Kidney (tissue), 14 donors: ENCODE measurements around the gene PLCH1. TPM values are rescaled to one million over a fixed set of nuclear protein-coding genes. Genes with fewer than 3 reads are reported as not detected.

Experiments used
- DNase-seq, 5 donors: peaks; one replicate each; pipeline ENCODE4 v3.0.0-alpha.2; 2013 to 2020
- FAIRE-seq: peaks from 2 replicates; lab custom pipeline; 2012; peaks lifted over from hg19 to GRCh38; lab: Jason Lieb, UNC
- H3K27ac ChIP-seq, 2 donors: one replicate each; pipeline ENCODE4 v1.7.0; 2013; ENCODE audit warnings: low read depth in 2 of 2, low read length in 2 of 2, inconsistent platforms in 1 of 2
- H3K27me3 ChIP-seq: one replicate; pipeline ENCODE4 v1.7.1; 2013; ENCODE audit warnings: low read length, inconsistent platforms; ENCODE audit not compliant: control insufficient read depth, insufficient read depth
- H3K36me3 ChIP-seq, 3 donors: one replicate each; pipeline versions ENCODE4 v1.7.0 to v1.7.1; 2013; ENCODE audit warnings: low read length in 3 of 3, control low read depth in 1 of 3, inconsistent platforms in 1 of 3; ENCODE audit not compliant: insufficient read depth in 3 of 3, control insufficient read depth in 2 of 3
- H3K4me1 ChIP-seq, 3 donors: one replicate each; pipeline versions ENCODE4 v1.7.0 to v1.7.1; 2013; ENCODE audit warnings: low read length in 3 of 3, inconsistent platforms in 1 of 3, low read depth in 1 of 3; ENCODE audit not compliant: control insufficient read depth in 2 of 3, insufficient read depth in 2 of 3
- H3K4me3 ChIP-seq, 3 donors: one replicate each; pipeline versions ENCODE4 v1.7.0 to v1.8.1; 2013; ENCODE audit warnings: low read length in 3 of 3, control low read depth in 1 of 3, inconsistent platforms in 1 of 3
- H3K9ac ChIP-seq, 3 donors: one replicate each; pipeline versions ENCODE4 v1.7.0 to v1.7.1; 2013; ENCODE audit warnings: low read length in 3 of 3, control low read depth in 1 of 3, inconsistent platforms in 1 of 3
- H3K9me3 ChIP-seq, 3 donors: one replicate each; pipeline versions ENCODE4 v1.7.0 to v1.7.1; 2013; ENCODE audit warnings: low read length in 3 of 3, control low read depth in 1 of 3, inconsistent platforms in 1 of 3; ENCODE audit not compliant: control insufficient read depth in 2 of 3, insufficient read depth in 1 of 3
- intact Hi-C: fragments of 100-400 bp; cut with DNase I; formaldehyde crosslinking; loops from one replicate; pipeline ENCODE4 v1.11.1; 2022
- polyA plus RNA-seq: library from polyadenylated mRNA; stranded (reverse); fragments of 350-450 nt; fragmentation: Illumina TruSeq; extraction: RNeasy Lipid Tissue Mini Kit (QIAGEN cat#74804); gene quantifications from one replicate; pipeline ENCODE4 v1.2.3, GENCODE V29; 2014; ENCODE audit warnings: low read depth, low replicate concordance; ENCODE audit not compliant: insufficient read depth
- total RNA-seq: library from RNA; stranded (reverse); fragmentation: NEBNext Ultra II Directional; extraction: Animal tissue kit (Norgen Biotek cat#: 25700); gene quantifications from one replicate; pipeline ENCODE4 v1.2.1, GENCODE V29; 2021
- TF ChIP-seq, protein P1 (sequence below): IDR thresholded peaks from 3 replicates; pipeline ENCODE4 v1.5.1; 2012; ENCODE audit warnings: mild to moderate bottlenecking, moderate library complexity, borderline replicate concordance; ENCODE audit not compliant: insufficient read depth; ENCODE audit errors: extremely low read depth
- donor health status: control.
- donor health status: control.
- donor health status: control.
- donor health status: control.
- donor health status: control.
- donor health status: DM: yes; HTN: yes; CAD: no.
- donor health status: Normal renal cell carcinoma (clear cell type).

The PLCH1 gene
- total and polyA plus RNA-seq, 2 donors from 2014 or later: 1.6 to 9.6 TPM

DNA sequence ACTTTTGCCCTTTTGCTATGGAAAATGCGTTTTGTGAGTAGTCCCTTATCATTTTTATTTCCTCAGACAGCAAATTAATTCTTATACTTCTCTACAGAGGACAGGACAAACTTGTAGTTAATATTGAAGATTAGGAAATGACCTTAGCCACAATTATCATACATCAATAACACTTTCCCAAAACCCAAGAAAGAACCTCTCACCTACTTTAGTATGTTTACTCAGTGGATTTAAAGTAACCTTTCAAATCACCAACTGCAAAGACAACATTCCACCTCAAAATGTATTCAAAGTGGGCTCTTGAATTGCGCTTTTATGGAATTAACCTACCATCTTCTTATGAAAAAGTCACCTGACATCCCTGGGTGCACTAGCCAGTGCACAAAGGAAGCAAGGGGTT is 107.3 kb downstream of the PLCH1 start:
- no peak overlapping the region for H3K9ac ChIP-seq
- FAIRE-seq (no peak), DNase-seq (no peak)
- no peaks in the 10 kb centered on the region for H3K27me3 ChIP-seq
- H3K36me3 ChIP-seq: no peaks in the 10 kb centered on the region
- no peak overlapping the region for H3K4me3 ChIP-seq
- TF ChIP-seq, protein P1, sequence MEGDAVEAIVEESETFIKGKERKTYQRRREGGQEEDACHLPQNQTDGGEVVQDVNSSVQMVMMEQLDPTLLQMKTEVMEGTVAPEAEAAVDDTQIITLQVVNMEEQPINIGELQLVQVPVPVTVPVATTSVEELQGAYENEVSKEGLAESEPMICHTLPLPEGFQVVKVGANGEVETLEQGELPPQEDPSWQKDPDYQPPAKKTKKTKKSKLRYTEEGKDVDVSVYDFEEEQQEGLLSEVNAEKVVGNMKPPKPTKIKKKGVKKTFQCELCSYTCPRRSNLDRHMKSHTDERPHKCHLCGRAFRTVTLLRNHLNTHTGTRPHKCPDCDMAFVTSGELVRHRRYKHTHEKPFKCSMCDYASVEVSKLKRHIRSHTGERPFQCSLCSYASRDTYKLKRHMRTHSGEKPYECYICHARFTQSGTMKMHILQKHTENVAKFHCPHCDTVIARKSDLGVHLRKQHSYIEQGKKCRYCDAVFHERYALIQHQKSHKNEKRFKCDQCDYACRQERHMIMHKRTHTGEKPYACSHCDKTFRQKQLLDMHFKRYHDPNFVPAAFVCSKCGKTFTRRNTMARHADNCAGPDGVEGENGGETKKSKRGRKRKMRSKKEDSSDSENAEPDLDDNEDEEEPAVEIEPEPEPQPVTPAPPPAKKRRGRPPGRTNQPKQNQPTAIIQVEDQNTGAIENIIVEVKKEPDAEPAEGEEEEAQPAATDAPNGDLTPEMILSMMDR: no peak
- no peaks in the 10 kb centered on the region for H3K9me3 ChIP-seq
- no peaks in the 10 kb centered on the region for H3K4me1 ChIP-seq
- intact Hi-C loops: no loop called here
- no peak overlapping the region for H3K27ac ChIP-seq

DNA sequence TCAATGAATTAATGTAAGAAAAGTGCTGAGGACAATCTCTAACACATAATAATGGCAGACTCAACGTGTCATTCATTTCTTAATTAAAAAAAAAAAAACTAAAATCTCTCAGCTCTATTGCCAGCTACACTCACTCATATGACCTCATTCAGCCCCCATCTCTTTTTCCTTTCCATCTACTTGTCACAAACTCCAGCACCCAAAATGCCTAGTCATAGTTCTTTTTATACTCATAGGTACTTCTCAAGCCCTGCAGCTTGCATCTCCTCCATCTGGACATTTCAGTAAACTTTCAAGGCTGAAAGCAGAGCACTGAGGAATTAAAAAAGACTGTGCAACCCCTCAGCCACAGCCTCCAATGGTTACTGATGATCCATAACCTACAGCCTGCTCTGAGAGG is 109.8 kb downstream of the PLCH1 start:
- Histone ChIP-seq H3K27ac (no peak overlapping the region), H3K27me3 (no peaks in the 10 kb centered on the region), H3K36me3 (no peaks in the 10 kb centered on the region), H3K9ac (no peak overlapping the region), H3K4me1 (no peaks in the 10 kb centered on the region), H3K9me3 (no peaks in the 10 kb centered on the region), H3K4me3 (no peak overlapping the region)
- intact Hi-C loops: no loop called here
- no peak for DNase-seq
- TF ChIP-seq, protein P1: no peak
- FAIRE-seq: no peak

- no peaks in the 10 kb centered on the region for H3K4me1 ChIP-seq
- no peak overlapping the region for H3K27ac ChIP-seq
- no peak for FAIRE-seq
- intact Hi-C loops: no loop called here
- H3K9me3 ChIP-seq: no peaks in the 10 kb centered on the region
- H3K27me3 ChIP-seq: no peaks in the 10 kb centered on the region
- TF ChIP-seq, protein P1: no peak
- H3K36me3 ChIP-seq: no peaks in the 10 kb centered on the region
- no peak overlapping the region for H3K4me3 ChIP-seq
- no peak for DNase-seq
- no peak overlapping the region for H3K9ac ChIP-seq
These were observed 110.7 kb downstream of the PLCH1 start for GRCh38 chr3:155634121-155634719.
